Spleen (tissue), 11 donors: ENCODE measurements around the gene EN1. TPM values are rescaled to one million over a fixed set of nuclear protein-coding genes. Genes with fewer than 3 reads are reported as not detected.

Experiments
- DNase-seq: peaks from one replicate; pipeline ENCODE4 v3.0.0-alpha.2; 2020
- H3K27ac ChIP-seq, 8 donors: fragments of 200-600 bp; sonication (generic) in 7 of 8; 1 replicate in 4 of 8; 2 replicates in 4 of 8; pipeline versions ENCODE4 v1.5.0 to v1.8.0; 2016 to 2021; ENCODE audit warnings: inconsistent platforms in 4 of 8, mild to moderate bottlenecking in 4 of 8, moderate library complexity in 1 of 8
- H3K27me3 ChIP-seq, 7 donors: fragments of 200-600 bp; sonication (generic) in 6 of 7; replicated peaks in 1 of 7; 1 replicate in 4 of 7; 2 replicates in 3 of 7; pipeline versions ENCODE4 v1.5.0 to v1.8.0; 2016 to 2021; ENCODE audit warnings: inconsistent platforms in 3 of 7, mild to moderate bottlenecking in 1 of 7
- H3K36me3 ChIP-seq, 6 donors: fragments of 200-600 bp; sonication (generic) in 5 of 6; 1 replicate in 4 of 6; 2 replicates in 2 of 6; pipeline versions ENCODE4 v1.5.0 to v1.8.0; 2016 to 2021; ENCODE audit warnings: inconsistent platforms in 2 of 6
- H3K4me1 ChIP-seq, 6 donors: fragments of 200-600 bp; sonication (generic) in 5 of 6; 1 replicate in 3 of 6; 2 replicates in 3 of 6; pipeline versions ENCODE4 v1.5.0 to v1.8.0; 2016 to 2021; ENCODE audit warnings: inconsistent platforms in 3 of 6
- H3K4me3 ChIP-seq, 8 donors: fragments of 200-600 bp; sonication (generic) in 7 of 8; 1 replicate in 4 of 8; 2 replicates in 4 of 8; pipeline versions ENCODE4 v1.5.0 to v1.8.0; 2016 to 2021; ENCODE audit warnings: inconsistent platforms in 4 of 8, mild to moderate bottlenecking in 4 of 8, moderate library complexity in 2 of 8
- H3K9me3 ChIP-seq, 8 donors: fragments of 200-600 bp; sonication (generic) in 7 of 8; 1 replicate in 4 of 8; 2 replicates in 4 of 8; pipeline versions ENCODE4 v1.5.0 to v1.8.0; 2016 to 2021; ENCODE audit warnings: inconsistent platforms in 4 of 8
- POLR2A ChIP-seq, 3 donors: fragments of 450-650 bp; IDR thresholded peaks; one replicate each; pipeline ENCODE4 v1.5.1; 2017; ENCODE audit warnings: antibody characterized with exemption in 3 of 3, mild to moderate bottlenecking in 1 of 3
- POLR2AphosphoS5 ChIP-seq, 3 donors: sonication (generic); formaldehyde crosslinking; IDR thresholded peaks; one replicate each; pipeline ENCODE4 v1.5.1; 2017; ENCODE audit warnings: antibody characterized with exemption in 3 of 3
- WGBS, 5 donors: extraction: QIAGEN DNeasy Blood & Tissue Kit in 3 of 5; methylation state at CpG; one replicate each; pipeline versions ENCODE4 v1.1.5 to v1.1.7; 2013 to 2018; 5-methylcytosine and 5-hydroxymethylcytosine counted together
- intact Hi-C: fragments of 100-400 bp; cut with DNase I; formaldehyde crosslinking; loops from one replicate; pipeline ENCODE4 v1.15.0; 2023; ENCODE audit warnings: low total_unique reads
- polyA plus RNA-seq, 3 donors: library from polyadenylated mRNA; stranded (reverse); fragments of 200-250 nt; gene quantifications; one replicate each; pipeline ENCODE4 v1.2.1, GENCODE V29; 2013
- total RNA-seq, 7 donors: library from RNA; depleted of rRNA in 3 of 7; stranded (reverse); fragments of >200 nt in 3 of 7; fragmentation: NEBNext Ultra II Directional in 4 of 7; extraction: Animal tissue kit (Norgen Biotek cat#: 25700) in 4 of 7; gene quantifications; one replicate each; pipeline versions ENCODE4 v1.1.0 to v1.2.1, GENCODE V29; 2016 to 2021
- TF ChIP-seq, protein P1 (sequence below), 11 experiments: fragments of 200-600 bp in 7 of 11; fragments of 450-650 bp in 4 of 11; sonication (generic) in 4 of 11; IDR thresholded peaks in 8 of 11; conservative IDR thresholded peaks in 3 of 11; 1 replicate in 7 of 11; 2 replicates in 4 of 11; pipeline versions ENCODE4 v1.4.0 to v1.8.0; 2016 to 2021; ENCODE audit warnings: antibody characterized with exemption in 11 of 11, inconsistent platforms in 4 of 11, mild to moderate bottlenecking in 1 of 11
- donor health status: healthy with polysubstance abuse.
- donor health status: DM: no; HTN: no; CAD: no; lungs with moderate emphysema.
- donor health status: DM: no; HTN: no; CAD: no.
- donor health status: Bipolar disorder and iron deficiency.
- donor health status: healthy.
- donor health status: DM: no; HTN: no; CAD: no.
- donor health status: DM: yes; HTN: yes; CAD: no.

EN1 gene
- total and polyA plus RNA-seq, 10 donors, result not detected

GRCh38 chr2:118811514-118812115, 35.8 kb downstream of the EN1 start:
- peaks cover 0 to 89% (median 20%) of the 10 kb centered on the region in 7 donors for H3K27me3 ChIP-seq
- H3K9me3 ChIP-seq, result no peaks in the 10 kb centered on the region
- no peak overlapping the region for H3K27ac ChIP-seq
- H3K36me3 ChIP-seq, result no peaks in the 10 kb centered on the region
- 56 to 72% (median 69%) methylated on average over 2 of the region's 2 CpGs for WGBS, 5 donors
- TF ChIP-seq, protein P1, sequence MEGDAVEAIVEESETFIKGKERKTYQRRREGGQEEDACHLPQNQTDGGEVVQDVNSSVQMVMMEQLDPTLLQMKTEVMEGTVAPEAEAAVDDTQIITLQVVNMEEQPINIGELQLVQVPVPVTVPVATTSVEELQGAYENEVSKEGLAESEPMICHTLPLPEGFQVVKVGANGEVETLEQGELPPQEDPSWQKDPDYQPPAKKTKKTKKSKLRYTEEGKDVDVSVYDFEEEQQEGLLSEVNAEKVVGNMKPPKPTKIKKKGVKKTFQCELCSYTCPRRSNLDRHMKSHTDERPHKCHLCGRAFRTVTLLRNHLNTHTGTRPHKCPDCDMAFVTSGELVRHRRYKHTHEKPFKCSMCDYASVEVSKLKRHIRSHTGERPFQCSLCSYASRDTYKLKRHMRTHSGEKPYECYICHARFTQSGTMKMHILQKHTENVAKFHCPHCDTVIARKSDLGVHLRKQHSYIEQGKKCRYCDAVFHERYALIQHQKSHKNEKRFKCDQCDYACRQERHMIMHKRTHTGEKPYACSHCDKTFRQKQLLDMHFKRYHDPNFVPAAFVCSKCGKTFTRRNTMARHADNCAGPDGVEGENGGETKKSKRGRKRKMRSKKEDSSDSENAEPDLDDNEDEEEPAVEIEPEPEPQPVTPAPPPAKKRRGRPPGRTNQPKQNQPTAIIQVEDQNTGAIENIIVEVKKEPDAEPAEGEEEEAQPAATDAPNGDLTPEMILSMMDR (IDR thresholded peaks at IDR 0.05 in 8 of 11, conservative IDR thresholded peaks at IDR 0.05 in 3 of 11), result no peak
- TF ChIP-seq POLR2A (IDR thresholded peaks at IDR 0.05) (no peak), POLR2AphosphoS5 (IDR thresholded peaks at IDR 0.05) (no peak)
- peaks cover 0 to 13% (median 4%) of the 10 kb centered on the region in 6 donors for H3K4me1 ChIP-seq
- DNase-seq, result no peak
- intact Hi-C loops, result no loop called here
- H3K4me3 ChIP-seq, result no peak overlapping the region

DNA sequence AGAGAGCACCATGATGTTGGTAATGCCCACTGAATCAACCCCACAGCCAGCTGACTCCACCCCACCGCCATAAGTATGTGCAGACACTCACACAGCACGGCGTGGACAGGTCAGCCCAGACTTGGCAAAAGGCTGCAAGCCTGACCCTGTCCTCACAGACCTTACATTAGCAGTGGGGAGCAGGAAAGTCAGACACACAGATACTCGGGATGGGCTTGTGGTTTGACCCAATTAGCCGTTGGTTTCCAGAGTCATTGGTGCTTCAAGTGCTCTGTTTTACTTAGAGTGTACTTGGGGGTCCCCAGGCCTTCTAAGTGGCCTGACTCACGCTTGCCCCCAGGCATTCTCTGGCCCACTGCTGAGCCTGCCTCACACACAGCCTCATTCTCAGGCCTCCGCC, 36.7 kb downstream of the EN1 start:
- Histone ChIP-seq H3K4me3 (no peak overlapping the region), H3K4me1 (peaks cover 0 to 13% (median 4%) of the 10 kb centered on the region in 6 donors), H3K27me3 (peaks cover 0 to 89% (median 20%) of the 10 kb centered on the region in 7 donors), H3K27ac (no peak overlapping the region), H3K36me3 (no peaks in the 10 kb centered on the region), H3K9me3 (no peaks in the 10 kb centered on the region)
- 81 to 87% (median 82%) methylated on average over 4 to 7 of the region's 7 CpGs for WGBS, 5 donors
- DNase-seq, result no peak
- no peak for TF ChIP-seq POLR2A (IDR thresholded peaks at IDR 0.05)
- no peak for TF ChIP-seq POLR2AphosphoS5 (IDR thresholded peaks at IDR 0.05)
- TF ChIP-seq, protein P1 (IDR thresholded peaks at IDR 0.05 in 8 of 11, conservative IDR thresholded peaks at IDR 0.05 in 3 of 11), result no peak
- intact Hi-C loops, result no loop called here

- H3K27me3 ChIP-seq, result peaks cover 0 to 82% (median 20%) of the 10 kb centered on the region in 7 donors
- intact Hi-C loops, result no loop called here
- no peak overlapping the region for H3K27ac ChIP-seq
- H3K9me3 ChIP-seq, result no peaks in the 10 kb centered on the region
- H3K36me3 ChIP-seq, result no peaks in the 10 kb centered on the region
- H3K4me3 ChIP-seq, result peak overlapping the region in 4 of 8 donors; percentile 17 to 48 (median 26)
- 9 to 15% (median 13%) methylated on average over 16 of the region's 16 CpGs for whole genome bisulfite sequencing, 5 donors
- TF ChIP-seq POLR2A (IDR thresholded peaks at IDR 0.05) (no peak), POLR2AphosphoS5 (IDR thresholded peaks at IDR 0.05) (no peak)
- TF ChIP-seq, protein P1 (IDR thresholded peaks at IDR 0.05 in 8 of 11, conservative IDR thresholded peaks at IDR 0.05 in 3 of 11), result no peak
- H3K4me1 ChIP-seq, result peaks cover 0 to 13% (median 4%) of the 10 kb centered on the region in 6 donors
- DNase-seq, result no peak
Measured at GRCh38 chr2:118808429-118808809, 39.0 kb downstream of the EN1 start.

DNA sequence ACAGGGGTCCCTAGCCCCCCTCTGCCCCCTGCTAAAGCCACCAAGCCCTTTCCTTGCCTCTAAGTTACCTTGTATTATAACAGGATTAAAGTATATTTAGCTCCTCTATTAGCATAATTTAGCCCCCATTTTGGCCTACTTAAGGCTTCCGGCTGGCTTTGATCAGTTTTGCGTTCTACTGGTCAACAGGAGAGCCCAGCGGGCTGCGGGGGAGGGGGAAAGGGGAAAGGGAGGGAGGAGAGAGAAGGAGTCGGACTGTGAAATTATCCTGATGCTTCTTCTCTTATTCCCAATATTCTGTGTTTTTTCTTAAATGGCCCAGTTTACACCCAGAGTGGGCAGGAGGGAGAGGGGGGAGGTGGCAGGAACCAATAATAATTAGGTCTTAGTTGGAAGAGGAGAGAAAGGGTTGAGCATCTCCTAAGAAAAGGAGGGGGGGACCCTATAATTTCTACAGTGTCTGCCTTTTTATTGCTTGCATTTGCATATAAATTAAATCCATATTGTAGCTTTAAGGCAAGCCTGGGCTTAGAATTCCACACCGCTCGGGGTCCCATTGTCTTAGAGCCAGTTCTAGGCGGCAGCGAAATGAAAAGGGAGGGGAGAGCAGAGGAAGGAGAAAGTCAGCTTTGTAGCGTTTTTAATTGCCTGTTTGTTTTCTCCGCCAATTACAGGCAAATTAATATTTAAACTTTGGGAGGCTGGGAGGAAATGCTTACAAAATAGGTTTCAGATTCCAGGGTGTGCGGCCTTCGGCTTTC, 39.6 kb downstream of the EN1 start:
- no peaks in the 10 kb centered on the region for H3K9me3 ChIP-seq
- H3K27ac ChIP-seq, result no peak overlapping the region
- DNase-seq, result no peak
- peaks cover 0 to 13% (median 4%) of the 10 kb centered on the region in 6 donors for H3K4me1 ChIP-seq
- TF ChIP-seq, protein P1 (IDR thresholded peaks at IDR 0.05 in 8 of 11, conservative IDR thresholded peaks at IDR 0.05 in 3 of 11), result no peak
- H3K27me3 ChIP-seq, result peaks cover 0 to 82% (median 20%) of the 10 kb centered on the region in 7 donors
- intact Hi-C loops, result no loop called here
- WGBS, 5 donors, result 32 to 42% (median 35%) methylated on average over 13 of the region's 13 CpGs
- H3K4me3 ChIP-seq, result peak overlapping the region in 4 of 8 donors; percentile 17 to 48 (median 26)
- no peaks in the 10 kb centered on the region for H3K36me3 ChIP-seq
